Thymus (tissue), 11 donors: ENCODE measurements around the gene DPP6. TPM values are rescaled to one million over a fixed set of nuclear protein-coding genes. Genes with fewer than 3 reads are reported as not detected.
A peak's percentile ranks its signal among the peaks of the same experiment; 100 is the strongest.

Source experiments
- DNase-seq, 9 donors: peaks; one replicate each; pipeline ENCODE4 v3.0.0-alpha.2; 2013; ENCODE audit warnings: low spot score in 9 of 9, low read depth in 6 of 9, missing footprints in 1 of 9
- H3K27ac ChIP-seq, 2 donors: one replicate each; pipeline ENCODE4 v1.5.1; 2013; ENCODE audit warnings: control low read depth in 1 of 2, low read depth in 1 of 2, low read length in 1 of 2, mild to moderate bottlenecking in 1 of 2, moderate library complexity in 1 of 2
- H3K27me3 ChIP-seq, 2 donors: one replicate each; pipeline ENCODE4 v1.5.1; 2013; ENCODE audit warnings: low read length in 1 of 2; ENCODE audit not compliant: control insufficient read depth in 2 of 2, insufficient read depth in 1 of 2
- H3K36me3 ChIP-seq, 2 donors: one replicate each; pipeline ENCODE4 v1.5.1; 2013; ENCODE audit warnings: low read length in 1 of 2, mild to moderate bottlenecking in 1 of 2, moderate library complexity in 1 of 2; ENCODE audit not compliant: control insufficient read depth in 2 of 2, insufficient read depth in 2 of 2
- H3K4me1 ChIP-seq, 2 donors: one replicate each; pipeline ENCODE4 v1.5.1; 2013; ENCODE audit warnings: low read length in 2 of 2; ENCODE audit not compliant: control insufficient read depth in 2 of 2, insufficient read depth in 2 of 2
- H3K4me3 ChIP-seq, 2 donors: one replicate each; pipeline ENCODE4 v1.5.1; 2013; ENCODE audit warnings: low read length in 2 of 2, control low read depth in 1 of 2, mild to moderate bottlenecking in 1 of 2
- H3K9me3 ChIP-seq, 2 donors: one replicate each; pipeline ENCODE4 v1.5.1; 2013; ENCODE audit warnings: low read length in 1 of 2, mild to moderate bottlenecking in 1 of 2; ENCODE audit not compliant: control insufficient read depth in 2 of 2, insufficient read depth in 1 of 2
- WGBS: extraction: QIAGEN DNeasy Blood & Tissue Kit; methylation state at CpG from one replicate; pipeline ENCODE4 v1.1.7; 2013; 5-methylcytosine and 5-hydroxymethylcytosine counted together
- polyA plus RNA-seq: library from polyadenylated mRNA; stranded (reverse); fragments of 200-250 nt; gene quantifications from one replicate; pipeline ENCODE4 v1.2.3, GENCODE V29; 2013
- total RNA-seq: library from RNA; stranded (reverse); fragments of 120-200 nt; gene quantifications from one replicate; pipeline ENCODE4 v1.2.4, GENCODE V29; 2013
- donor health status: healthy.

Gene DPP6
- total and polyA plus RNA-seq, 2 donors, result 0.75 to 4.5 TPM

DNA sequence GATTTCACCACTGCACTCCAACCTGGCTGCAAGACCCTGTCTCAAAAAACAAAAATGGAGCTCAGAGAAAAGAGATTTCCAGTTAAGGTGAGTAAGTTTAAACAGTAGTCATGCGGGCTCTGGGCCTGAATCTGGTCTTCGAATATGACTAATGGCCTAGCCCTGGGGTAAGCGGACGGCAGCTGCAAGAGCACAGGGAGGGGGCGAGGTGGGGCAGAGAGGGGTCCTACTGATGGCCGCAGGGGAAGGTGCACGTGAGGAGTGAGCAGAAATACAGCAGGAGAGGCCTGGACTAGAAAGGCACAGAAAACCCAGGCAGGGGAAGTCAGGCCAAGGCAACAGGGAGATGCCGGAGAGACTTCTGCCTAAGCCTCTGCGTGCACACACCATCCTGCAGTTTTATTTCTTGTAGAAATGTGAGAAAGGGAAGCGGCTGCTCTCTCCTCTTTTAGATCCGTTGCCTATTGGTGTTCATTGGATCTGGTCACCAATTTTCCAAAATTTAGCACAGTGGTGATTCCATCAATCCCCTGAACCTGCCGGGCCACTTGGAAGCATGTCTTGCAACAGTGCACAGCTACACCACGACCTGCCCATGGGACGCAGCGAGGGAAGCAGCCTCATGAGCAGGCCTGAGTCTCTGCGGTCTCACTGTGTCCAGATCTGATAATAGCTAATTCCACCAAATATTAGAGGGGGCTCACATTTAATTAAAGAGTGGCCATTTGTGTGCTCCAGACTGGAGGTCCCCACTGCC, 811.7 kb downstream of the DPP6 start:
- WGBS, result 87% methylated on average over 16 of the region's 16 CpGs
- no peak overlapping the region for H3K4me3 ChIP-seq
- H3K4me1 ChIP-seq, result no peaks in the 10 kb centered on the region
- no peaks in the 10 kb centered on the region for H3K9me3 ChIP-seq
- H3K27me3 ChIP-seq, result peaks cover 0 to 17% of the 10 kb centered on the region in 2 donors
- no peak overlapping the region for H3K27ac ChIP-seq
- DNase-seq, result no peak
- H3K36me3 ChIP-seq, result no peaks in the 10 kb centered on the region

DNA sequence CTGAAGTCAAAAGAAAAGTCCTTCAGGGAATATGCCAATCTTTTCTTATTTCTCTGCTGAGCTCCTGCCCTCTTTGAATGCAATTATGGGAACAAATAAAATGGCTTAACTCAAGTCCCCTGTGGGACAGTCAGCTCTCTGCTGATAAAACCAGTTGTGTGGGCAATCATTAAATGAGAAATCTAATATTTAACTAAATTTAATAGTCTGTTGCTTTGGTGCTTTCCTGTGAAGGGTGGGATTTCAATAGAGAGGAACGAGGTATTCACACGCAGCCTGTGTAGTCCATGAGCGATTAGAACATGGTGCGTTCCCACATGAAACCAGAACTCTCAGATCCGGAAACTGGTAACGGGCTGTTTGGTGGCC, 812.3 kb downstream of the DPP6 start:
- WGBS, result 99% methylated on average over 6 of the region's 6 CpGs
- no peaks in the 10 kb centered on the region for H3K9me3 ChIP-seq

DNA sequence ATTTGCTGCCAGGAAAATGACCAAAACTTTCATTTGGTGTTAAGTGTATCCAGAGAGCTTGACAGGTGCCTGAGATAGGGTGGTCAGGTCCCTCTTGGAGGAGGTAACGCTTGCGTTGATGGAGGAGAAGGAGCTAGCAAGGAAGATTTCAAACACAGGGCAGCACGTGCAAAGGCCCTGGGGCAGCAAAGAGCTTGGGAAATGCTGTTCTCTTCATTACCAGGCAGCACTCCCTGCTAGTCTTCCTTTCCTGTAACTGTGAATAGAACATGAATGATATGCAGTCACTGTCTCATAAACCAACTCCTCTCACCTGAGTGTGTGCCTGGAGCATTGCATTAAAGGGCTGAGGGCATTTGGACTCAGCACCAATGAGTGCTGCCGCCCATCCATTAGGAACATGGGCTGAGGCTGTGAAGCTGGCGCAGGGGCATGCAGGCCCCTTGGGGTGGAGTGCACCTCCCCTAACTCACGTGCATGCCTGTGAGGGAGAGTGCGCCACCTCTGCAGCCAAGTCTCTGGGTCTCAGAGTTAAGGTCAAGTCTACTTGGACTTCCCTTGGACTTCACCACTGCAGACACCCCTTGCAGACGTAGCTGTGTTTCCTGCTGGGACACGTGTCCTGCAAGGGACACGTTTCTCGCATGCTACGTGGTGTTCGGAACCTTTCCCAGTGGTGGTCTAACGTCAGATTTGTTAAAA, 813.9 kb downstream of the DPP6 start:
- H3K36me3 ChIP-seq, result no peaks in the 10 kb centered on the region
- no peaks in the 10 kb centered on the region for H3K9me3 ChIP-seq
- H3K27me3 ChIP-seq, result peaks cover 0 to 21% of the 10 kb centered on the region in 2 donors
- no peaks in the 10 kb centered on the region for H3K4me1 ChIP-seq
- WGBS, result 94% methylated on average over 14 of the region's 14 CpGs
- DNase-seq, result no peak
- H3K4me3 ChIP-seq, result no peak overlapping the region
- H3K27ac ChIP-seq, result no peak overlapping the region

More for the DNA sequence above, 812.3 kb downstream of the DPP6 start:
- no peak overlapping the region for H3K4me3 ChIP-seq
- H3K27me3 ChIP-seq, result peaks cover 0 to 22% of the 10 kb centered on the region in 2 donors
- no peaks in the 10 kb centered on the region for H3K36me3 ChIP-seq
- no peaks in the 10 kb centered on the region for H3K4me1 ChIP-seq
- no peak for DNase-seq
- H3K27ac ChIP-seq, result no peak overlapping the region

DNA sequence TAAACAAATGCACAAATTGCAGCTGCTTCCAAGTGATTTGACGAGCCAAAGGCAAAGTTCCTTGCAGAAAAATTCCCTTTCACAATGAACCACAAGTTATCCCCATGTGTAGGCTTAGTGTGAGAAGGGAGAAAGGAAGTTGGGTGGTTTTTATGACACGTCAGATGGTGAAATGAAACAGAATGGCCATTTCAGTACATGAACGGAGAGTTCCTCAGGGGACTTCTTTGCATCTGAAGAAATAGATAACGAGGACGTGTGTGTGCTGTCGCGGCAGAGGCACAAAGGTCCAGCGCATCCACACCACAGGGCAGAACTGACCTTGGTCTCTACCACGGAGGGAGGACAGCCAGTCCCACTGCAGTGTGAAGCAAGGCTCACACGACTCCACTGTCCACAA, 814.9 kb downstream of the DPP6 start:
- DNase-seq, result peak in 1 of 9 donors; percentile 3
- peaks cover 0 to 21% of the 10 kb centered on the region in 2 donors for H3K27me3 ChIP-seq
- 67% methylated on average over 10 of the region's 10 CpGs for WGBS
- no peaks in the 10 kb centered on the region for H3K36me3 ChIP-seq
- no peaks in the 10 kb centered on the region for H3K4me1 ChIP-seq
- H3K9me3 ChIP-seq, result no peaks in the 10 kb centered on the region
- no peak overlapping the region for H3K27ac ChIP-seq
- no peak overlapping the region for H3K4me3 ChIP-seq

DNA sequence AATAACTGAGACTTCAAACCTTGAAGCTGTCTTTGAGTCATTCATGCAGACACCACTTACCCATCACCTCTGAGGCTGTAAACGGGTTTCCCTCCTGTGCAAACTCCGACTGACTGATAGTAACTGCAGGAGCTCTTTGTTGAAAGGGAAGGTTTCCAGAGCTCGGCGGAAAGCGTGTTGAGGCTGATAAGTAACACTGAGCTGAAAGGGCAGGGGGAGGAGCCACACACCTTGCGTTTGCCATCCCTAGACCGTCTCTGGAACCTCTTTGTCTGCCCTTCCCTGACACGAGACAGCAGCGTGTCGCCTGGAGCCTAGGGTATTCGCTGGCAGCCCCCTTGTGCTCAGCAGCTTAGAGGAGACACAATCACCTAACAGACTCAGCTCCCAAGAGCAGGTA, 816.7 kb downstream of the DPP6 start:
- H3K27me3 ChIP-seq, result peaks cover 0 to 21% of the 10 kb centered on the region in 2 donors
- 9% methylated on average over 11 of the region's 11 CpGs for WGBS
- DNase-seq, result no peak
- no peak overlapping the region for H3K4me3 ChIP-seq
- no peak overlapping the region for H3K27ac ChIP-seq
- H3K9me3 ChIP-seq, result no peaks in the 10 kb centered on the region
- no peaks in the 10 kb centered on the region for H3K4me1 ChIP-seq
- no peaks in the 10 kb centered on the region for H3K36me3 ChIP-seq

DNA sequence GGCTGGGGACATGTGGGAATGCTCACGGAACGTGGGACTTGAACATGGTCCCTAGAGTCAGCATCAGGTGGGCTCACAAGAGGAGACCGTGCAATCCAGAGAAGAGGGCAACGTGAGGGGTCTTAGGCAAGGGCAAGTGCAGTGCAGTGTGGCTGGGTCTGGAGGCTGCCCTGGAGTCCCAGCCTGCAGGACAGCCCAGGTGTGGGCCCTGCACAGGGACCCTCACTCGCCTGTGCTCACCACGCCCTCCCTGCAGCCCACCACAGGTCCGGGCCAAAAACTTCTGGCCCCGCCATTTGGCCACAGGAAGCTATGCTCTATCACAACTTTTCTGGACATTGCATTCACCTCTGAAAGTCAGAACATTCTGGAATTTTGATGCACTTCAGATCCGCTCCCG, 817.2 kb downstream of the DPP6 start:
- H3K27me3 ChIP-seq, result peaks cover 0 to 21% of the 10 kb centered on the region in 2 donors
- no peak for DNase-seq
- no peaks in the 10 kb centered on the region for H3K36me3 ChIP-seq
- H3K4me1 ChIP-seq, result no peaks in the 10 kb centered on the region
- H3K4me3 ChIP-seq, result no peak overlapping the region
- no peaks in the 10 kb centered on the region for H3K9me3 ChIP-seq
- WGBS, result 89% methylated on average over 10 of the region's 10 CpGs
- H3K27ac ChIP-seq, result no peak overlapping the region

DNA sequence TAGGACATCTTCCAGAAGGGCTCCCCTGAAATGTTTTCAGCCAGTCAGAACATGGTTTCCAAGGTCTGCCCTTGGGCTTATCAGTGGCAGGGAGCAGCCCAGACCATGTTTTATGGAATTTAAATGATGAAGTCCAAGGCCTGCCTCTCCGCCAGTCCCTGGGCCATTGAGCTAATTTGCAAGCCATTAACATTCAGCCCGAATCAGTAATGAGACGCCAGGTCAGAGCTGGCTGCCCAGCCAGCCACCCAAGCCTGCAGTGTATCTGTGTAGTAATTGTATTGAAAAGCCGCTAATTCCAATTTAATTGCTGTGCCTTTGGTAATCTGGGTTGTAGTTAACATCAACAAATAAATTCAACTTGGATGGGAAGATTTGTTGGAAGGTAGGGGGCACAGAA, 819.3 kb downstream of the DPP6 start:
- WGBS, result 80% methylated on average over 4 of the region's 4 CpGs
- H3K4me3 ChIP-seq, result no peak overlapping the region
- no peak for DNase-seq
- no peaks in the 10 kb centered on the region for H3K36me3 ChIP-seq
- no peaks in the 10 kb centered on the region for H3K9me3 ChIP-seq
- H3K4me1 ChIP-seq, result no peaks in the 10 kb centered on the region
- H3K27ac ChIP-seq, result no peak overlapping the region
- peaks cover 0 to 17% of the 10 kb centered on the region in 2 donors for H3K27me3 ChIP-seq

DNA sequence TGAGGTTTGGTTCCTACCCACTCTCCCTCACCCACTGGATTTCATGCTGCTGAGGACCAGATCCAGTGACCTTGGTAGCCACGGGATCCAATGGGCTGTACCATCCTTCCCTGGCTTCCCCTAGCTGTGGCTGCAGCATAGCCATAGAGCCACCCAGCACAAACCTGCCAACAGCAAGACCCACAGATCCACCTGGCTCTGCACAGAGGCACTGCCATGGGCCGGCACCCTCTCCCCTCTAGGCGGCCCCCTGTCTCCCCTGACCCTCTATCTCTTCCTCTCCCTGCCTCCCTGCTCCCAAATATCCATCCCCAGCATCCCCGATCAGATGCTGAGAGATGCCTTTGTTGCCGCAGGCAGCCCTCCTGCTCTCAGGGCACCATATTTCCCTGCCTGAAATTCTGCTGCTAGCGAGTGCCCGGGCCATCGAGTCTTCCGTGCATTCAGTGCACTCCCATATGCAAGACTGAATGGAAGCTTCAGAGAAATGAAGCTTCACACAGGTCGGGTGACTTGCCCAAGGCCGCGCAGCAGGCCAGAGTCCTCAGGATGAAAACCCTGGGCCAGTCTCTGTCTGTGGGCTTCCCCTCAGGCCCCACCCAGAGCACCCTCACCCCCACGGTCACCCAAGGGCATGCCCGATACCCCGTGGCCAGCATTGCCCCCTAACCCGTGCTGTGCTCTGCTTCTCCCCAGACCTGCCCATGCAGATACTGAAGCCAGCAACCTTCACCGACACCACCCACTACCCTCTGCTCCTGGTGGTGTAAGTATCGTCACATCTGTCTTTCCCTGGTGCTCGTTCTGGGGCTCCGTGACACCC, 819.9 kb downstream of the DPP6 start:
- Histone ChIP-seq H3K27me3 (peaks cover 0 to 17% of the 10 kb centered on the region in 2 donors), H3K27ac (no peak overlapping the region), H3K36me3 (no peaks in the 10 kb centered on the region), H3K9me3 (no peaks in the 10 kb centered on the region), H3K4me1 (no peaks in the 10 kb centered on the region), H3K4me3 (no peak overlapping the region)
- WGBS, result 86% methylated on average over 20 of the region's 20 CpGs
- no peak for DNase-seq
